Liver (tissue), 9 donors: Measurements from ENCODE around the gene RELL2. TPM values are rescaled to one million over a fixed set of nuclear protein-coding genes. Genes with fewer than 3 reads are reported as not detected.
A peak's percentile ranks its signal among the peaks of the same experiment; 100 is the strongest.

Experiments used
- DNase-seq: peaks from one replicate; pipeline ENCODE4 v3.0.0-alpha.2; 2017; ENCODE audit warnings: low spot score
- H3K27ac ChIP-seq, 2 donors: one replicate each; pipeline ENCODE4 v1.7.0; 2013; ENCODE audit warnings: inconsistent platforms in 2 of 2, low read length in 2 of 2, control low read depth in 1 of 2, low read depth in 1 of 2, mild to moderate bottlenecking in 1 of 2
- H3K27me3 ChIP-seq, 4 donors: one replicate each; pipeline versions ENCODE4 v1.6.1 to v1.7.0; 2013; ENCODE audit warnings: low read length in 3 of 4, inconsistent platforms in 1 of 4, mild to moderate bottlenecking in 1 of 4, moderate library complexity in 1 of 4; ENCODE audit not compliant: control insufficient read depth in 4 of 4, insufficient read depth in 4 of 4
- H3K36me3 ChIP-seq, 4 donors: one replicate each; pipeline versions ENCODE4 v1.6.1 to v1.7.0; 2013; ENCODE audit warnings: low read length in 3 of 4, mild to moderate bottlenecking in 3 of 4, low read depth in 1 of 4, moderate library complexity in 1 of 4; ENCODE audit not compliant: control insufficient read depth in 4 of 4, insufficient read depth in 3 of 4
- H3K4me1 ChIP-seq, 4 donors: one replicate each; pipeline versions ENCODE4 v1.6.1 to v1.7.0; 2013; ENCODE audit warnings: low read length in 3 of 4, mild to moderate bottlenecking in 3 of 4, moderate library complexity in 1 of 4; ENCODE audit not compliant: control insufficient read depth in 4 of 4, insufficient read depth in 4 of 4
- H3K4me3 ChIP-seq, 3 donors: one replicate each; pipeline versions ENCODE4 v1.6.1 to v1.7.0; 2013; ENCODE audit warnings: low read length in 3 of 3, control low read depth in 1 of 3, low read depth in 1 of 3, mild to moderate bottlenecking in 1 of 3
- H3K9ac ChIP-seq, 2 donors: one replicate each; pipeline ENCODE4 v1.7.0; 2013; ENCODE audit warnings: low read length in 2 of 2, mild to moderate bottlenecking in 2 of 2, moderate library complexity in 2 of 2, control low read depth in 1 of 2, low read depth in 1 of 2
- H3K9me3 ChIP-seq, 4 donors: one replicate each; pipeline versions ENCODE4 v1.6.1 to v1.7.0; 2013; ENCODE audit warnings: low read length in 3 of 4; ENCODE audit not compliant: control insufficient read depth in 4 of 4
- EGR1 ChIP-seq, 2 donors: IDR thresholded peaks; 2 replicates each; pipeline ENCODE4 v1.6.1; 2016 to 2018; ENCODE audit warnings: antibody characterized with exemption in 2 of 2, low read depth in 2 of 2
- FOXA1 ChIP-seq: IDR thresholded peaks from 2 replicates; pipeline ENCODE4 v1.6.1; 2016; ENCODE audit warnings: antibody characterized with exemption
- GABPA ChIP-seq, 2 donors: IDR thresholded peaks in 1 of 2; conservative IDR thresholded peaks in 1 of 2; 2 replicates each; pipeline ENCODE4 v1.6.1; 2016; ENCODE audit warnings: antibody characterized with exemption in 2 of 2, mild to moderate bottlenecking in 1 of 2, moderate library complexity in 1 of 2
- HNF4A ChIP-seq, 2 donors: conservative IDR thresholded peaks; 2 replicates each; pipeline ENCODE4 v1.6.1; 2016; ENCODE audit warnings: antibody characterized with exemption in 2 of 2, mild to moderate bottlenecking in 2 of 2
- HNF4G ChIP-seq: IDR thresholded peaks from 2 replicates; pipeline ENCODE4 v1.6.1; 2016; ENCODE audit warnings: antibody characterized with exemption
- JUND ChIP-seq, 2 donors: IDR thresholded peaks; 2 replicates each; pipeline ENCODE4 v1.6.1; 2016; ENCODE audit warnings: antibody characterized with exemption in 2 of 2
- NR2F2 ChIP-seq: IDR thresholded peaks from 2 replicates; pipeline ENCODE4 v1.6.1; 2016; ENCODE audit warnings: antibody characterized with exemption
- RAD21 ChIP-seq, 2 donors: IDR thresholded peaks; 2 replicates each; pipeline ENCODE4 v1.6.1; 2016; ENCODE audit warnings: antibody characterized with exemption in 2 of 2, mild to moderate bottlenecking in 2 of 2
- RXRA ChIP-seq, 2 donors: IDR thresholded peaks; 2 replicates each; pipeline ENCODE4 v1.6.1; 2017 to 2018; ENCODE audit warnings: antibody characterized with exemption in 2 of 2, mild to moderate bottlenecking in 1 of 2
- SP1 ChIP-seq: IDR thresholded peaks from 2 replicates; pipeline ENCODE4 v1.6.1; 2018; ENCODE audit warnings: antibody characterized with exemption, mild to moderate bottlenecking
- TAF1 ChIP-seq: conservative IDR thresholded peaks from 2 replicates; pipeline ENCODE4 v1.6.1; 2016; ENCODE audit warnings: antibody characterized with exemption, mild to moderate bottlenecking
- YY1 ChIP-seq: IDR thresholded peaks from 2 replicates; pipeline ENCODE4 v1.6.1; 2016; ENCODE audit warnings: antibody characterized with exemption, mild to moderate bottlenecking
- WGBS: extraction: QIAGEN DNeasy Blood & Tissue Kit; methylation state at CpG from one replicate; pipeline ENCODE4 v1.1.7; 2013; 5-methylcytosine and 5-hydroxymethylcytosine counted together
- polyA plus RNA-seq, 2 donors: library from polyadenylated mRNA; stranded (reverse) in 1 of 2; unstranded in 1 of 2; fragments of 200-250 nt in 1 of 2; fragments of >200 nt in 1 of 2; fragmentation: Nextera tagmentation in 1 of 2; extraction: Ambion mirVana in 1 of 2; gene quantifications; one replicate each; pipeline versions ENCODE4 v1.2.1 to v1.2.3, GENCODE V29; 2013 to 2015
- total RNA-seq, 2 donors: library from RNA; depleted of rRNA; stranded (reverse); fragments of >200 nt; gene quantifications; one replicate each; pipeline ENCODE4 v1.2.3, GENCODE V29; 2014
- TF ChIP-seq, protein P1 (sequence below): IDR thresholded peaks from 2 replicates; pipeline ENCODE4 v1.6.1; 2016; ENCODE audit warnings: antibody characterized with exemption
- TF ChIP-seq, protein P2 (sequence below): IDR thresholded peaks from 2 replicates; pipeline ENCODE4 v1.6.1; 2016; ENCODE audit warnings: antibody characterized with exemption
- TF ChIP-seq, protein P3 (sequence below): fragments of 150-350 bp; IDR thresholded peaks from 2 replicates; pipeline ENCODE4 v1.5.1; 2017; ENCODE audit warnings: improper control_type of control experiment, low read depth, low read length; ENCODE audit not compliant: missing input control
- TF ChIP-seq, protein P4 (sequence below): IDR thresholded peaks from 2 replicates; pipeline ENCODE4 v1.6.1; 2016; ENCODE audit warnings: antibody characterized with exemption, mild to moderate bottlenecking
- TF ChIP-seq, protein P5 (sequence below): IDR thresholded peaks from 2 replicates; pipeline ENCODE4 v1.6.1; 2016; ENCODE audit warnings: antibody characterized with exemption
- donor health status: healthy.
- donor health status: healthy.
- donor health status: healthy.
- donor health status: healthy.
- donor health status: healthy.

The RELL2 gene
- total and polyA plus RNA-seq, 4 donors = 0.47 to 1.3 (median 0.88) TPM

DNA sequence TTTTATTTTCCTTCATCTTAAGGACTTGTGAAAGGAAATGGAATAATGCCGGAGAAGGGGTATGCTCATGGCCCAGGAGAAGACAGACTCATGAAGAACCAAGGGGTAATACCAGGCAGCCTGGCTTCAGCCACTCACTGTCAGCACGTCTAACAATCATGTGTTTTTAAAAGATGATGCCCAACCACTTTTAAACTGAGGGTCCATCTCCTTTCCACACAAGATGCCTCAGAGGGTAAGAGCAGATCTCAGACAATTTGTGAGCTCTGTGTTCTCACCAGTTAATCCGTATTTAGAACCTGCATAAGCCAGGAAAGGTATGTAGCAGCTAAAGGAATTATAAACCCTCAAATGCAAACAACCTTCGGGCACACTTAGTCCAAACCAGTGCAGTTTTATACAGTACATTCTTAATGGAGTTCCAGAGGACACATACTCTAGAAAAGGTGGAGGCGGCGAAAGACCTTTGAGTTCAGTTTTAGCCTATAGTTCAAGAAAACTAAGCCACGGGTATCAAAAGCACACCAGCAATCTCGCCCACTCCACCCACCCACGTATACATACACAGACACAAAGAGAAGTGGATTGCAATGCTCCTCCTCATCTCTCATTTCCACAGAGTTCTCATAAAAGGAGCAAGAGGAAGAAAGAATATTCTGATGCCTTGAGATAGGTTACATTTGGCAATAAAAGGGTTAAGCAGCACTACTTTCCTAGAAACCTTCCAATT, 20.6 kb upstream of the RELL2 start:
- H3K4me3 ChIP-seq = peak overlapping the region; percentile 70 to 88 (median 80)
- no peak for TF ChIP-seq YY1
- no peak for TF ChIP-seq FOXA1
- TF ChIP-seq GABPA (IDR thresholded peaks at IDR 0.05 in 1 of 2, conservative IDR thresholded peaks at IDR 0.05 in 1 of 2) = no peak
- TF ChIP-seq, protein P1, sequence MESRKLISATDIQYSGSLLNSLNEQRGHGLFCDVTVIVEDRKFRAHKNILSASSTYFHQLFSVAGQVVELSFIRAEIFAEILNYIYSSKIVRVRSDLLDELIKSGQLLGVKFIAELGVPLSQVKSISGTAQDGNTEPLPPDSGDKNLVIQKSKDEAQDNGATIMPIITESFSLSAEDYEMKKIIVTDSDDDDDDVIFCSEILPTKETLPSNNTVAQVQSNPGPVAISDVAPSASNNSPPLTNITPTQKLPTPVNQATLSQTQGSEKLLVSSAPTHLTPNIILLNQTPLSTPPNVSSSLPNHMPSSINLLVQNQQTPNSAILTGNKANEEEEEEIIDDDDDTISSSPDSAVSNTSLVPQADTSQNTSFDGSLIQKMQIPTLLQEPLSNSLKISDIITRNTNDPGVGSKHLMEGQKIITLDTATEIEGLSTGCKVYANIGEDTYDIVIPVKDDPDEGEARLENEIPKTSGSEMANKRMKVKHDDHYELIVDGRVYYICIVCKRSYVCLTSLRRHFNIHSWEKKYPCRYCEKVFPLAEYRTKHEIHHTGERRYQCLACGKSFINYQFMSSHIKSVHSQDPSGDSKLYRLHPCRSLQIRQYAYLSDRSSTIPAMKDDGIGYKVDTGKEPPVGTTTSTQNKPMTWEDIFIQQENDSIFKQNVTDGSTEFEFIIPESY = no peak
- TF ChIP-seq, protein P2, sequence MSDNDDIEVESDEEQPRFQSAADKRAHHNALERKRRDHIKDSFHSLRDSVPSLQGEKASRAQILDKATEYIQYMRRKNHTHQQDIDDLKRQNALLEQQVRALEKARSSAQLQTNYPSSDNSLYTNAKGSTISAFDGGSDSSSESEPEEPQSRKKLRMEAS = no peak
- TF ChIP-seq, protein P3, sequence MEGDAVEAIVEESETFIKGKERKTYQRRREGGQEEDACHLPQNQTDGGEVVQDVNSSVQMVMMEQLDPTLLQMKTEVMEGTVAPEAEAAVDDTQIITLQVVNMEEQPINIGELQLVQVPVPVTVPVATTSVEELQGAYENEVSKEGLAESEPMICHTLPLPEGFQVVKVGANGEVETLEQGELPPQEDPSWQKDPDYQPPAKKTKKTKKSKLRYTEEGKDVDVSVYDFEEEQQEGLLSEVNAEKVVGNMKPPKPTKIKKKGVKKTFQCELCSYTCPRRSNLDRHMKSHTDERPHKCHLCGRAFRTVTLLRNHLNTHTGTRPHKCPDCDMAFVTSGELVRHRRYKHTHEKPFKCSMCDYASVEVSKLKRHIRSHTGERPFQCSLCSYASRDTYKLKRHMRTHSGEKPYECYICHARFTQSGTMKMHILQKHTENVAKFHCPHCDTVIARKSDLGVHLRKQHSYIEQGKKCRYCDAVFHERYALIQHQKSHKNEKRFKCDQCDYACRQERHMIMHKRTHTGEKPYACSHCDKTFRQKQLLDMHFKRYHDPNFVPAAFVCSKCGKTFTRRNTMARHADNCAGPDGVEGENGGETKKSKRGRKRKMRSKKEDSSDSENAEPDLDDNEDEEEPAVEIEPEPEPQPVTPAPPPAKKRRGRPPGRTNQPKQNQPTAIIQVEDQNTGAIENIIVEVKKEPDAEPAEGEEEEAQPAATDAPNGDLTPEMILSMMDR = no peak
- TF ChIP-seq, protein P4, sequence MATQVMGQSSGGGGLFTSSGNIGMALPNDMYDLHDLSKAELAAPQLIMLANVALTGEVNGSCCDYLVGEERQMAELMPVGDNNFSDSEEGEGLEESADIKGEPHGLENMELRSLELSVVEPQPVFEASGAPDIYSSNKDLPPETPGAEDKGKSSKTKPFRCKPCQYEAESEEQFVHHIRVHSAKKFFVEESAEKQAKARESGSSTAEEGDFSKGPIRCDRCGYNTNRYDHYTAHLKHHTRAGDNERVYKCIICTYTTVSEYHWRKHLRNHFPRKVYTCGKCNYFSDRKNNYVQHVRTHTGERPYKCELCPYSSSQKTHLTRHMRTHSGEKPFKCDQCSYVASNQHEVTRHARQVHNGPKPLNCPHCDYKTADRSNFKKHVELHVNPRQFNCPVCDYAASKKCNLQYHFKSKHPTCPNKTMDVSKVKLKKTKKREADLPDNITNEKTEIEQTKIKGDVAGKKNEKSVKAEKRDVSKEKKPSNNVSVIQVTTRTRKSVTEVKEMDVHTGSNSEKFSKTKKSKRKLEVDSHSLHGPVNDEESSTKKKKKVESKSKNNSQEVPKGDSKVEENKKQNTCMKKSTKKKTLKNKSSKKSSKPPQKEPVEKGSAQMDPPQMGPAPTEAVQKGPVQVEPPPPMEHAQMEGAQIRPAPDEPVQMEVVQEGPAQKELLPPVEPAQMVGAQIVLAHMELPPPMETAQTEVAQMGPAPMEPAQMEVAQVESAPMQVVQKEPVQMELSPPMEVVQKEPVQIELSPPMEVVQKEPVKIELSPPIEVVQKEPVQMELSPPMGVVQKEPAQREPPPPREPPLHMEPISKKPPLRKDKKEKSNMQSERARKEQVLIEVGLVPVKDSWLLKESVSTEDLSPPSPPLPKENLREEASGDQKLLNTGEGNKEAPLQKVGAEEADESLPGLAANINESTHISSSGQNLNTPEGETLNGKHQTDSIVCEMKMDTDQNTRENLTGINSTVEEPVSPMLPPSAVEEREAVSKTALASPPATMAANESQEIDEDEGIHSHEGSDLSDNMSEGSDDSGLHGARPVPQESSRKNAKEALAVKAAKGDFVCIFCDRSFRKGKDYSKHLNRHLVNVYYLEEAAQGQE = no peak
- no peak for TF ChIP-seq RXRA (IDR thresholded peaks at IDR 0.05)
- TF ChIP-seq RAD21 (IDR thresholded peaks at IDR 0.05) = no peak
- TF ChIP-seq, protein P5, sequence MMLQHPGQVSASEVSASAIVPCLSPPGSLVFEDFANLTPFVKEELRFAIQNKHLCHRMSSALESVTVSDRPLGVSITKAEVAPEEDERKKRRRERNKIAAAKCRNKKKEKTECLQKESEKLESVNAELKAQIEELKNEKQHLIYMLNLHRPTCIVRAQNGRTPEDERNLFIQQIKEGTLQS = no peak
- TF ChIP-seq HNF4G = no peak
- TF ChIP-seq JUND (IDR thresholded peaks at IDR 0.05) = no peak
- no peak for TF ChIP-seq NR2F2
- TF ChIP-seq HNF4A (conservative IDR thresholded peaks at IDR 0.05) = no peak
- TF ChIP-seq SP1 = no peak
- no peak for TF ChIP-seq TAF1
- no peak for TF ChIP-seq EGR1 (IDR thresholded peaks at IDR 0.05; ENCODE audit: low read depth in 2 of 2)
- H3K9ac ChIP-seq = peak overlapping the region in 1 of 2 donors; percentile 69
- H3K9me3 ChIP-seq = no peaks in the 10 kb centered on the region
- no peak for DNase-seq
- peaks cover 0 to 6% (median 3%) of the 10 kb centered on the region in 4 donors for H3K36me3 ChIP-seq
- WGBS = 46% methylated on average over 9 of the region's 9 CpGs
- H3K27me3 ChIP-seq = no peaks in the 10 kb centered on the region
- peaks cover 4 to 60% (median 45%) of the 10 kb centered on the region in 4 donors for H3K4me1 ChIP-seq
- H3K27ac ChIP-seq = peak overlapping the region; percentile 19 to 85
